ENCODE measurements around the gene GALNT9. TPM values are rescaled to one million over a fixed set of nuclear protein-coding genes. Genes with fewer than 3 reads are reported as not detected.
"Not testable (repeated sequence)": the region's sequence is repeated elsewhere in the genome, so short reads cannot be mapped to it uniquely, and the experiment has no call there.

GALNT9 gene
- total RNA-seq, 2 donors from 2014 or later = 0.14 to 1.0 TPM

- no peak for DNase-seq (ENCODE audit: low spot score)
- TF ChIP-seq POLR2A (IDR thresholded peaks at IDR 0.05) (no peak), POLR2AphosphoS5 (IDR thresholded peaks at IDR 0.05) (no peak)
- TF ChIP-seq, protein P1, sequence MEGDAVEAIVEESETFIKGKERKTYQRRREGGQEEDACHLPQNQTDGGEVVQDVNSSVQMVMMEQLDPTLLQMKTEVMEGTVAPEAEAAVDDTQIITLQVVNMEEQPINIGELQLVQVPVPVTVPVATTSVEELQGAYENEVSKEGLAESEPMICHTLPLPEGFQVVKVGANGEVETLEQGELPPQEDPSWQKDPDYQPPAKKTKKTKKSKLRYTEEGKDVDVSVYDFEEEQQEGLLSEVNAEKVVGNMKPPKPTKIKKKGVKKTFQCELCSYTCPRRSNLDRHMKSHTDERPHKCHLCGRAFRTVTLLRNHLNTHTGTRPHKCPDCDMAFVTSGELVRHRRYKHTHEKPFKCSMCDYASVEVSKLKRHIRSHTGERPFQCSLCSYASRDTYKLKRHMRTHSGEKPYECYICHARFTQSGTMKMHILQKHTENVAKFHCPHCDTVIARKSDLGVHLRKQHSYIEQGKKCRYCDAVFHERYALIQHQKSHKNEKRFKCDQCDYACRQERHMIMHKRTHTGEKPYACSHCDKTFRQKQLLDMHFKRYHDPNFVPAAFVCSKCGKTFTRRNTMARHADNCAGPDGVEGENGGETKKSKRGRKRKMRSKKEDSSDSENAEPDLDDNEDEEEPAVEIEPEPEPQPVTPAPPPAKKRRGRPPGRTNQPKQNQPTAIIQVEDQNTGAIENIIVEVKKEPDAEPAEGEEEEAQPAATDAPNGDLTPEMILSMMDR (IDR thresholded peaks at IDR 0.05) = no peak
- Histone ChIP-seq H3K9me3 (no peaks in the 10 kb centered on the region), H3K36me3 (no peaks in the 10 kb centered on the region), H3K4me3 (no peak overlapping the region), H3K27ac (no peak overlapping the region), H3K4me1 (replicated peaks) (no peaks in the 10 kb centered on the region), H3K27me3 (replicated peaks; ENCODE audit: insufficient read depth) (no peaks in the 10 kb centered on the region)
- intact Hi-C loops (cut with DNase I) = no loop called here
- 74% methylated on average over 18 of the region's 18 CpGs for WGBS
Measured at GRCh38 chr12:132253698-132254480, 75.5 kb downstream of the GALNT9 start.

GRCh38 chr12:132252981-132253380 is 76.4 kb downstream of the GALNT9 start:
- WGBS = 59% methylated on average over 3 of the region's 5 CpGs
- DNase-seq (ENCODE audit: low spot score); H3K27ac ChIP-seq; H3K4me1 ChIP-seq (replicated peaks); H3K27me3 ChIP-seq (replicated peaks; ENCODE audit: insufficient read depth); intact Hi-C loops (cut with DNase I); H3K4me3 ChIP-seq; H3K9me3 ChIP-seq; H3K36me3 ChIP-seq: not testable (repeated sequence)

DNA sequence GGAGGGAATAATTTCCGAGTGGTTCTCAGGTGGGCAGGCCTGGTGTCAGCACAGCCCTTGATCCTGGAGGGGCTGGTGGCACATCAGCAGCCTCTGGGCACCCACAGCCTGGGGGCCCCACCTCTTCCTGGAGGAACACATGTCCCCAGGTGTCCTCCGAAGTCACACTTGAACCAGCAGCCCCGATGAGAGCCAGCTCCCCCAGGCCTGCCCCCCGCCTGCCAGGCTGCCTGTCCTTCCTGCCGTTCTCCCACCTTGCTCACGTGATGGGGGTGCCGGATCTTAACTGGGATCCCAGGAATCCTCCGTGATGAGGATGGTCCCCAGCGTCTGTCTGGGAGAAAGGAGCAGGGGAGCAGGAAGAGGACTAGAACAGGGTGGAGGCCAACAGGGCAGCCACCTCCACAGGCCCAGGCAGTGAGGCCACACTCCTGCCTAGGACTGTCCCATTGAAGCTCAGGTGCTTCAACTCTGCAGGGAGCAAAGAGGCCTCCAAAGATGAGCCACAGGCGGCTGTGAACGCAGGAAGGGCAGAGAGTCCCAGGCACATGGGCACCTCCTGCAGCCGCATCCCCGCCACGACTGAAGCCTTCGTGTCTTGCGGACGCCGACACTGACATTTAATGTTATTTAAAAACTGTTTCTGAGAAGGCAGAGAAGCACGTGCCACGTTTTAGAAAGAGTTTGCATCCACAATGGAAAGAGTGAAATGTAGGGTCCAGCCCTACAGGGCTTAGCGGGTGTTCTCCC is 77.5 kb downstream of the GALNT9 start:
- H3K36me3 ChIP-seq = no peaks in the 10 kb centered on the region
- no peak for DNase-seq (ENCODE audit: low spot score)
- 91% methylated on average over 21 of the region's 21 CpGs for WGBS
- H3K4me1 ChIP-seq (replicated peaks) = no peaks in the 10 kb centered on the region
- H3K27ac ChIP-seq = no peak overlapping the region
- intact Hi-C loops (cut with DNase I) = no loop called here
- TF ChIP-seq POLR2AphosphoS5 (IDR thresholded peaks at IDR 0.05) = no peak
- no peak for TF ChIP-seq POLR2A (IDR thresholded peaks at IDR 0.05)
- TF ChIP-seq, protein P1 (IDR thresholded peaks at IDR 0.05) = no peak
- no peak overlapping the region for H3K4me3 ChIP-seq
- no peaks in the 10 kb centered on the region for H3K9me3 ChIP-seq
- peaks cover 4% of the 10 kb centered on the region for H3K27me3 ChIP-seq (replicated peaks; ENCODE audit: insufficient read depth)

- 80% methylated on average over 18 of the region's 18 CpGs for WGBS
- H3K4me3 ChIP-seq = no peak overlapping the region
- no peak overlapping the region for H3K27ac ChIP-seq
- TF ChIP-seq, protein P1 (IDR thresholded peaks at IDR 0.05) = no peak
- TF ChIP-seq POLR2A (IDR thresholded peaks at IDR 0.05) (no peak), POLR2AphosphoS5 (IDR thresholded peaks at IDR 0.05) (no peak)
- H3K9me3 ChIP-seq = no peaks in the 10 kb centered on the region
- H3K27me3 ChIP-seq (replicated peaks; ENCODE audit: insufficient read depth) = peaks cover 4% of the 10 kb centered on the region
- intact Hi-C loops (cut with DNase I) = no loop called here
- H3K36me3 ChIP-seq = no peaks in the 10 kb centered on the region
- no peak for DNase-seq (ENCODE audit: low spot score)
- H3K4me1 ChIP-seq (replicated peaks) = no peaks in the 10 kb centered on the region
Measured at GRCh38 chr12:132251310-132251709, 78.1 kb downstream of the GALNT9 start.

GRCh38 chr12:132250707-132251106 is 78.7 kb downstream of the GALNT9 start:
- intact Hi-C loops (cut with DNase I) = no loop called here
- Histone ChIP-seq H3K9me3 (no peaks in the 10 kb centered on the region), H3K4me3 (no peak overlapping the region), H3K27ac (no peak overlapping the region), H3K27me3 (replicated peaks; ENCODE audit: insufficient read depth) (peaks cover 4% of the 10 kb centered on the region), H3K36me3 (no peaks in the 10 kb centered on the region), H3K4me1 (replicated peaks) (no peaks in the 10 kb centered on the region)
- no peak for DNase-seq (ENCODE audit: low spot score)
- TF ChIP-seq POLR2A (IDR thresholded peaks at IDR 0.05) (no peak), POLR2AphosphoS5 (IDR thresholded peaks at IDR 0.05) (no peak)
- TF ChIP-seq, protein P1 (IDR thresholded peaks at IDR 0.05) = no peak
- 89% methylated on average over 33 of the region's 33 CpGs for WGBS

Data from prostate gland (tissue), 2 donors.